Measurements from ENCODE around the gene KCNK3.

Gene KCNK3

GRCh38 chr2:26692897-26693849 is 651 bp downstream of the KCNK3 start:
- peak; percentile 52 for DNase-seq

- DNase-seq = no peak
Observed at GRCh38 chr2:26694001-26694400, 1.5 kb downstream of the KCNK3 start.

- DNase-seq = no peak
Observed at GRCh38 chr2:26696351-26696816, 3.9 kb downstream of the KCNK3 start.

- DNase-seq = no peak
Observed at GRCh38 chr2:26697425-26697824, 4.9 kb downstream of the KCNK3 start.

- no peak for DNase-seq
Observed at GRCh38 chr2:26699295-26699694, 6.8 kb downstream of the KCNK3 start.

- DNase-seq = no peak
Observed at GRCh38 chr2:26700078-26700477, 7.6 kb downstream of the KCNK3 start.

- no peak for DNase-seq
Observed at GRCh38 chr2:26701596-26701995, 9.1 kb downstream of the KCNK3 start.

- DNase-seq = no peak
Observed at GRCh38 chr2:26702025-26702424, 9.5 kb downstream of the KCNK3 start.

- no peak for DNase-seq
Observed at GRCh38 chr2:26704441-26704977, 12.0 kb downstream of the KCNK3 start.

- DNase-seq = no peak
Observed at GRCh38 chr2:26705126-26705525, 12.6 kb downstream of the KCNK3 start.

GRCh38 chr2:26706093-26706492 is 13.6 kb downstream of the KCNK3 start:
- DNase-seq = no peak

GRCh38 chr2:26706616-26707473 is 14.3 kb downstream of the KCNK3 start:
- DNase-seq = no peak

- DNase-seq = no peak
Observed at GRCh38 chr2:26707747-26708146, 15.2 kb downstream of the KCNK3 start.

- DNase-seq = no peak
Observed at GRCh38 chr2:26708457-26708856, 15.9 kb downstream of the KCNK3 start.

- DNase-seq = no peak
Observed at GRCh38 chr2:26709323-26710110, 17.0 kb downstream of the KCNK3 start.

- no peak for DNase-seq
Observed at GRCh38 chr2:26710145-26710544, 17.6 kb downstream of the KCNK3 start.

- no peak for DNase-seq
Observed at GRCh38 chr2:26710743-26711456, 18.4 kb downstream of the KCNK3 start.

GRCh38 chr2:26711457-26712161 is 19.1 kb downstream of the KCNK3 start:
- DNase-seq = peak; percentile 55

- DNase-seq = peak; percentile 88
Observed at GRCh38 chr2:26712486-26713465, 20.3 kb downstream of the KCNK3 start.

All from NCI-H1092 treated with DMSO at 0.1 percent for 48 hours (cell line).